ENCODE data around the gene CRLF1.
"Not testable (repeated sequence)": the region's sequence is repeated elsewhere in the genome, so short reads cannot be mapped to it uniquely, and the experiment has no call there.

CRLF1 gene

GRCh38 chr19:18608102-18608804 is 1.7 kb upstream of the CRLF1 start:
- DNase-seq: no peak

- DNase-seq: no peak
These were observed 865 bp upstream of the CRLF1 start for GRCh38 chr19:18607226-18608101.

GRCh38 chr19:18605546-18606280 is 886 bp downstream of the CRLF1 start:
- DNase-seq: no peak

- DNase-seq: no peak
These were observed 1.4 kb downstream of the CRLF1 start for GRCh38 chr19:18605196-18605545.

GRCh38 chr19:18604820-18605159 is 1.8 kb downstream of the CRLF1 start:
- no peak for DNase-seq

GRCh38 chr19:18603958-18604819 is 2.4 kb downstream of the CRLF1 start:
- no peak for DNase-seq

- DNase-seq: no peak
These were observed 3.2 kb downstream of the CRLF1 start for GRCh38 chr19:18603255-18603957.

- no peak for DNase-seq
These were observed 4.7 kb downstream of the CRLF1 start for GRCh38 chr19:18601875-18602274.

GRCh38 chr19:18600692-18601397 is 5.8 kb downstream of the CRLF1 start:
- not testable (repeated sequence) for DNase-seq

- DNase-seq: no peak
These were observed 7.1 kb downstream of the CRLF1 start for GRCh38 chr19:18599485-18599884.

GRCh38 chr19:18597809-18598660 is 8.6 kb downstream of the CRLF1 start:
- DNase-seq: no peak

GRCh38 chr19:18596752-18597157 is 9.8 kb downstream of the CRLF1 start:
- DNase-seq: no peak

- DNase-seq: no peak
These were observed 11.1 kb downstream of the CRLF1 start for GRCh38 chr19:18595475-18595874.

GRCh38 chr19:18594824-18595373 is 11.7 kb downstream of the CRLF1 start:
- DNase-seq: no peak

GRCh38 chr19:18594096-18594823 is 12.3 kb downstream of the CRLF1 start:
- DNase-seq: peak; percentile 45

GRCh38 chr19:18593367-18594095 is 13.1 kb downstream of the CRLF1 start:
- no peak for DNase-seq

GRCh38 chr19:18592732-18593131 is 13.9 kb downstream of the CRLF1 start:
- not testable (repeated sequence) for DNase-seq

- no peak for DNase-seq
These were observed 14.7 kb downstream of the CRLF1 start for GRCh38 chr19:18591735-18592385.

Data from NCI-H1092 (cell line).